Ramos (cell line): ENCODE data around the gene TREM2.
"Not testable (repeated sequence)": the region's sequence is repeated elsewhere in the genome, so short reads cannot be mapped to it uniquely, and the experiment has no call there.

Experiments
- in situ Hi-C: fragments of 300-500 bp; cut with MboI; formaldehyde crosslinking; loops from one replicate; pipeline ENCODE4 v1.14.3; 2022; ENCODE audit warnings: low sequenced_read_pairs; ENCODE audit not compliant: unreplicated experiment

TREM2 gene

DNA sequence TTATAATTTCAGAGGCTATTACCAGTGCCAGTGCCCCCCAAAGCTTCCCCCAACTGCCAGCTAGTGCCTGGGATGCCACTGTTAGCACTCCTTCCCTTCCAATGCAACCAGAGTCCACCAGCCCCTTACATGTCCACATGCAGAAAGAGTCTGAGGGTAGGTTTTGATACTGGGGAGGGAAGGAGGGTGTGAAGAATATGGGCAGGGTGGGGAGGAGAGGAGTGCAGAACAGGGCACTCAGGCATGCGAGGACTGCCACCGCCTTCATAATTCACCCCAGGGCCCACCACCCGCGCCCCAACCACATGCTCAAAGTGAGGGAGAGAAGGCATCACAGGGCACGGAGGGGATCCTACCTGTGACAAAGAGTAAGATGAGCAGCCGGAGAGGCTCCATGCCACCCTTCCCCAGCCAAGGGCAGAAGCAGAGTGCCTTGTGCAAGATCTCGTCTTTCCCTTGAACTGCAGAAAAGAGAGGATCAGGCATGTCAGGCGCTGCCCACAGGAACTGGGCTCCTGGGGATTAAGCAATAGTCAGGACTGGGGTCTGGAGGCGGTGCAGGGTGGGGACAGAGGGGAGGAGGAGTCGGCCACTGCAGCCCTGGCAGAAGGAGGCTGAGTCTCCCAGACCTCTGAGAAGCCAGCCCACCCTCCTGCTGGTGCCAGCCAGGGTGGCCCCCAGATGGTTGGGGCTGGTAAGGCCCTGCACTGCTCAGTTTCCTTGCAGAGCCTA lies at the start of gene TREM2:
Gene TREM2, minus strand, starts transcription at position 430 of the 732 bp plus-strand sequence. Its CDS starts 34 bp downstream, at position 396.
- in situ Hi-C loops, result no loop called here

DNA sequence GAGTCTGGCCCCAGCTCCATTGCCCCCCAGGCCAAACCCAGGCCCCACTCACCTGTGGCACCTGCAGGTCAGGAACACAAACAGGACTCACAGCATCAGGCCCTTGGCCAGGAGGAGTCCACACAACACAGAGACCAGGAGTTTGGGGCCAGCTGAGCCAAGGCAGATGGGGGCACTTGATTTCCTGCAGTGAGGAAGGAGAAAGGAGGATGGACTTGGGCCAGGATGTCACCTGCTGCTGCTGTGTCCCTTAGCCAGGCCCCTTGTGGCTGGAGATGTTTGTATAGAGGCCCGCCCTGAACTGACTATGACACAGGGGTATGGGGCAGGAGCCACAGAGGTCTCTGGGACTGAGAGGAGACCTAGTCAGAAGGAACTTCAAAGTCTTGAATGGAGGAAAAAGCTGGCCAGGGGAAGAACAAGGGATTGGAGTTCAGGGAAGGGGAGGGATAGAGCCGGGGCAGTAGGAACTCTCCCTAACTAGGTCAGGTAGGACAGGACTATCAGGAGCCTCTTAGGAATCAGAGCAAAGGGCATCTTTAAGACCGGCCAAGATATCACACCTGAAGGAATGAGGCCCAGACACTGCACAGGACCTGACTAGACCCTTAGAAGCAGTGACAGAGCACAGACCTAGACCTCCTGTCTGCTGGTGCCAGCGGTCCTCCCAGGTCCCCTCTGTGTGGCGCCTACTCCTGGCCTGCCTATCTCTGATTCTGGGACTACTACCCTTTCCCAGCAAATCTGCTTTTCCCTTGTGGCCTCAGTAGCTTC lies 46.8 kb upstream of the TREM2 start:
- in situ Hi-C loops, result no loop called here

DNA sequence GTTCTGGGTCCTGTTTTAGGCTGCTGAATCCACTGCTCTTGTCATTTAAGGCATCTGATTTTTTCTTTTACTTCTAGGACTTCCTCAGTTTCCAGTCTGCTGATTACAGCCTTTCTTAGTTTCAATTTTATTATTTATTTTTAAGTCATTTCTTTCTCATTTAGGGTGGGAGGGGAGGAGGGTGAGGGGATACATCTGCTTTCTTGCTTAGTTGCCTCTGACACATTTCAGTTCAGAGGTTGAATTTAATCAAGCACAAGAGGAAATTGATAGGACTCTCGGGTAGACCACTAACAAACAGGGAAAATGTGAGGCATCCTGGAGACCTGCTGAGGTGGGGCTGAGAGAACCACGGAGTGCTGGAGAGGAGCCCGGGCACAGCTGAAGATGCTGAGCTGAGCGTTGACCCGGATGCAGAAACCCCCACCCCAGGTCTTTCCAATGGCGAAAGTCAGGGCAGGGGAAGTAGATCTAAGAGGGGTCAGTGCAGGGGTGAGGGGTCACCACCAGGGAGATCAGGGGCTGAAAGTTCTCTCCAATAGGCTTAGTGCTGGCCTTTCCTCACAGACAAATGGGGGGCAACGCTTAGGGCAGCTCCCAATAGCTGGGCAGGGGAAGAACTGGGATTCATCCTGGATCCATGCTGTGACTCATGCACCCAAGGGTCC lies 45.7 kb upstream of the TREM2 start:
- in situ Hi-C loops, result no loop called here

DNA sequence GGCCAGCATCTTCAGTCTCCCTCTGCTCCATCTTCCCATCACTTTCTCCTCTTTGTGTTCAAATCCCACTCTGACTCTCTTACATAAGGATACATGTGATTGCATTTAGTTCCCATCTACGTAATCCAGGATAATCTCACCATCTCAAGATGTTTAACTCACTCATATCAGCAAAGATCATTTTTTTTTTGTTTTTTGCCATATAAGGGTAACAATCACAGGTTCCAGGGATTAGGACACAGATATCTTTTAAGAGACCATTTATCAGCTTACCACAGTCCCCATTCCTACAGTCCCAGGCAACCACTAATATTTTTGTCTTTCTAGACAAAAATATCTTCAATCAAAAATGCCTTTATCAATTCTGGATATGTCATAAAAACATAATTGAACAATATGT lies 41.2 kb upstream of the TREM2 start:
- in situ Hi-C loops, result no loop called here

DNA sequence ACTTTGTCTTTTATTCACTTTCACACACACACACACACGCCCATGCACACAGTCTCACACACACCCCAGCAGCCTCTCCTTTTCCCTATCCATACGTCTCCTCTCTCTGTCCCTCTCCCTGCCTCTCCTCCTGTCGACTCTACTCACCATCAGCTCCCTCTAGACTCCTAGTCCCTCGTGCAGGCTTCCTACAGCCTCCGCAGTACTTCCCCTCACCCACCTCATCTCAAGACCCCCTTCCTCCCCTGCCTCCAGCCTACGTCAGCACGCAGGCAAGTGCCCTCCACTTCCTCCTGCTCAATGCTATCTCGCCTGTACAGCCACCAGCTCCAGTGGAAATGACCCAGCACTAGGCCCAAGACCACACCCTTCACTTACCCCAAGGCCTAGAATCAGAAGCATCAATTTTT lies 38.9 kb upstream of the TREM2 start:
- in situ Hi-C loops, result no loop called here

DNA sequence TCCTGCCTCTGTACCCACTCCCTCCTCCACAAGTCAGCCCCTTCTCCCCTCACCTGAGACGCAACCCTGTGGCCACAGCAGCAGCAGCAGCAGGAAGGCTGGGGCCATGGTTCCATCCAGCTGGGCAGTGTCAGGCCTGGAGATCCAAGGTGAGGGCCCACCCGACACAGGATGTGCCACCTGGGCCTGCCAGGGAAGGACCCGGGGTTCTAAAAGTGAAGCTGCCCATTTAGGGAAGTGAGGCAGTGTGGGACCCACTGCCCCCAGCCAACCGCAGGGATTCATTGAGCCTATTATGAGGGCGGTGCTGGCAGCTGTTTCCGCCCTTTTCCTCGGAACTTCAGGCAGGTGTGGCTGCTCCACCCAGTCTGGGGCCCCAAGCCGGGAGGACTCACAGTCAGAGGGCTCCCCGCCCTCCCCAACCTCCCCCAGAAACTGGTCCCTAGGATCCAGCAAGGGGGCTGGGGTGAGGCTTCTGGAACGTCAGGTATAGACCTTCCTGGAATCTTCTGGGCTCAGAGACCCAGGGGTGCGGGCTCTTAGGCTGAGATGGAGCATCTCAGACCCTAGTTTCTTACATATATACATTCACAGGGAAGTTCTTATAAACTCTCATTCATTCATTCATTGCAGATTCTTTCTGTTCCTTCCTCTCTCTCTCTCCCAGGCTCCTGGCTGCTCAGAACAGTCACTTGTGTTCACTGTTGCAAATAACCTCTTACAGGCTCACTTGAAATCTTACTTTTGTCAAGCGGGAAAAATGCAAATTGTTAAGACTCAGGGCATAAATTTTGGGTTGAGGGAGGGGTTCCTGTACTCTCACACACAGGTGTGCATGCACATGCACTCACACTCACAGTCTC lies 38.2 kb upstream of the TREM2 start, which contains the start of gene TREML2:
Gene TREML2, minus strand, starts transcription at position 249 of the 863 bp plus-strand sequence. Its CDS starts 141 bp downstream, at position 108.
- in situ Hi-C loops, result no loop called here

DNA sequence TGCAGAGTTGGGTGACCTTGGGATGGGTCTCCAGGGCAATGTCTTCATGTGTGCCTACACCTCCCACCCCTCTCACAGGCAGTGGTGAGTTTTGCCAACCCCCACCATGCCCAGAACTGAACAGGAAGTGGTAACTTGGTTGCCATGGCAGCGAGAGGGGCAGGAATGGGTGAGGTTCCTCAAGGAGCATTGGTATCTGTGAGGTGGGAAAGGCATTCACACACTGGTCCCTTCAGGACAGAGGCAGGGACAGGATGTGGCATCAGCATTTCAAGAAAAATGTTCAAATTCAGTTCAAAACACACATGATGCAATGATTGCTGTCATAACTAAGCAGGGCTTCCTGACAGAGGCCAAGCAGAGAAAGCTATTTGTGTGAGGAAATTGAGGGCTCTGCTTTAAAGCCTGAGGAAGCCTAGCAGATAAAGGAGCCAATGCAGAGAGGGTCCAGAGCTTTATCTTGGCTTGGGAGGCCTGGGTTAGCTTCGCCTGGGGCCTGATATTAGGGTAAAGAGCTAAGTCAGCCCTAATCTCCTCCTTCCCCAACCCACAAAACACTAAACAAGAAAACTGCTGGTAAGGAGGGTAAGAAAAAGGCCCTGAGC lies 37.5 kb upstream of the TREM2 start:
- in situ Hi-C loops, result no loop called here

DNA sequence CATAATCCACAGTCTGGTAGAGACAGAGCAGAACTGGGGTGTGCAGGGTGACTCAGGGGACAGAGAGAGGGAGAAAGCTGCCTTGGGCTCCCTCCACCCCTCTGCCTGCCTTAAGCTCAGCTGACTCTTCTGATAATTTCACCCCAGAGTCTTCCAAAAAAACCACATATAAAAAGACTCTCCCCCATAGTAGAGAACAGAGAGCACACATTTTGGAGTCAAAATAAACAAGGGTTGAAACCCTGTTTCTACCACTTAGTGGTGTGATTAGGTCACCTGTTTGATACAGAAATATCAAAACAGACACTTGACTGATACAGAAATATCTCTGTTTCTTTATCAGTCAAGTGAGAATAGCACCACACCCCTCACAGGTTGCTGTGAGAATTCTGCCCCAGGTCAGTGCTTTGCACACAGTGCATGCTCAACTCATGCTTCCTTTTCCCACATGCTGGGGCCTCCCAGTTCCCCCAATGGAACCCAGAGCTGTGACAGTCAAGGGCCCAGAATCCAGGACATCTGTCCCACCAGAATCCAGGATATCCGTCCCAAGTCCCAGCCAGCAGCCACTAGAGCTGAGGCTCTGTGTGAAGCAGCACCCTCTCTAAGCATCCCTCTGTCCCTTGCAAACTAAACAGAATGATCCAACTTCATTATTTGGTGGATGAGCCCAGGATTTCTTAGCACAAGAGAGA lies 36.8 kb upstream of the TREM2 start:
- in situ Hi-C loops, result no loop called here

DNA sequence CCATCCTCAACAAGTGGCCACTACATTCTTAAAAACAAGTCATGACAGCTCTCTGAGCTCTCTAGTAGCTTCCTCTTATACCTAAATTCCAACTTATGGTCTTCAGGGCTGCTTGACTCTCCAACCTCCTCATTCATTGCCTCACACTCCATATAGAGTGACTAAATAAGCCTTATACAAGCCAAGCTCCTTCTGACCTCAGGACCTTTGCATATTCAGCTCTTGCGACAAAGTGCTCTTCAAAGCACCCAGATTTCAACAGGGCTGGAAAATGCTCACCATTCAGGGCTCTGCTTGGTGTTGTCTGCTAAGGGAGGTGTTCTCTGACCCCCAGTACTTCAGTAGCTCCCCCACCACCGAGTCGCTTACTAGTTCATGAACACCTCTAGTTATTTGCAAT lies 34.3 kb upstream of the TREM2 start:
- in situ Hi-C loops, result no loop called here

DNA sequence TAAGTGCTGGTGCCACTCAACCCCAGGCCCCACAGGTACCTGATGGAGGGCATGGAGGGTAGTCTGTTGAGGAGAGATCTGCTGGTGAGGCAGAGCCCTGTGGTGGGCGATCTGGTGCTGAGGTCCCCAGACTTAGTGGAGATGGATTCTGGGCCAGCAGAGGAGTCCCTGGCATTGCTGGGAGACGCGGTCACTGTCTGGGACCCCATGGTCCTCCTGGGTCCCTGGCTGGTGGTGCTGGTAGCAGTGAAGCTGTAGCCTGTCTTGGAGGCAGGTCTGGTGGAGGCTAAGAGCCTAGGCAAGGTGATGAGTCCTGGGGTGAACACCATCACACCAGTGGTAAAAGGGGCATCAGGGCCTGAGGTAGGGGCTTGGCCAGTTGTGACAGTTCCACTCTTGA lies 31.5 kb upstream of the TREM2 start:
- in situ Hi-C loops, result no loop called here

DNA sequence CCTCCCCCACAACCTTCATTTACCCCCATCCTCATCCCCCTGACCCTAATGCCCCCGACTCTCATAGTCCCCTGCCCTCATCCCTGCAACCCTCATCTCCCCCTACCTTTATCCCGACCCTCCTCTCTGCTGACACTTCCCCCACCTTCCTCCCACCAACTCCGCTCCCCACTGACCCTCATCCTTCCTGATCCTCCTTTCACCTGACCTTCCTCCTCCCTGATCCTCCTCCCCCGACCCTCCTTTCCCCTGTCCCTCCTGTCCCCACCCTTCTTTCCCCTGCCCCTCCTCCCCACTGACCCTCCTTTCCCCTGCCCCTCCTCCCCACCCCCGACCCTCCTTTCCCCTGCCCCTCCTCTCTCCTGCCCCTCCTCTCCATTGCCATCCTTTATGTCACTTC lies 31.0 kb upstream of the TREM2 start:
- in situ Hi-C loops, result no loop called here

DNA sequence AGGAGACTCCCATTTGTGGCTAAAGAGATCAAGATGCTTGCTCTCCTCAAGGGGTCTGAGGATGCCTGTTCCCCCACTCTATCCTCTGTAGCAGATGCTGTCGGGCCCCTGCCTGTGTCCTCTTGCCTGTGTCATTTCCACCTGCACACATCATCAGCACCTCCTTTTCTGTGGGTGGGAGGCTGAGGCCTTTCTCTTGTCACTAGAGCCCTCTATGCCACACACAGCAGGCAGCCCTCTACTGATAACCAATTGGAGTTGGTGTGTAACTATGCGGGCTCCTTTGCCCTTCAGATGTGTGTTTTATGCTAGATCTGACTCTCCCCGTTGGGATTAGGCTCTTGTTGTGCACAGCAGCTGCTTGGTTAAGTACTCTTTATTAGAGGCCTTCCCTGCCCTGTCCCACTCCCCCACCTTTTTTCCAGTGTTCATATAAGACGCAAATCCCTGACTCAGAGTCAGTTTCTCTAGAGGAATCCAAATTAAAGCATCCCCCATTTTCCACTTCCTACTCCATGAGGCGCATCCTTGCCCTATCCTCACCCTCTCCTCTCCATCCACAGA lies 30.3 kb upstream of the TREM2 start:
- in situ Hi-C loops, result no loop called here

DNA sequence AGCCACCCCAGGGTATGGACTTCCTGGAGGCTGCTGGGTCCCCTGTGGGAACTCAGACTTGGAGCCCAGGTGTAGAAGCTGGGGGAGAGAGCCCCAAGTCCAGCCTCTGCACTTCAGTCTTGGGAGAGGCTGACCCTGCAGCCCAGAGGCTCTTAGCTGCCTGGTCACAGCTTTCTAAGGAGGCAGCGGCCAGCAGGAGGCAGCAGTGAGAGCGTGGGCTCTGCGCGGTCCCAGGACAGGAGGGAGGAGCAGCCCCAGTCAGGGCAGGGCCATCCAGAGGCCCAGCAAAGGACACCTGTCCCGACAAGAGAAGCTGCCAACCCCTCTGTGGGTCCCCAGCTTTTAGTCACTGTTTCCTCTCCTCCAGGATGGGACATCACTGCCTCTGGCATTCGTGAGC lies 28.7 kb upstream of the TREM2 start:
- in situ Hi-C loops, result no loop called here

DNA sequence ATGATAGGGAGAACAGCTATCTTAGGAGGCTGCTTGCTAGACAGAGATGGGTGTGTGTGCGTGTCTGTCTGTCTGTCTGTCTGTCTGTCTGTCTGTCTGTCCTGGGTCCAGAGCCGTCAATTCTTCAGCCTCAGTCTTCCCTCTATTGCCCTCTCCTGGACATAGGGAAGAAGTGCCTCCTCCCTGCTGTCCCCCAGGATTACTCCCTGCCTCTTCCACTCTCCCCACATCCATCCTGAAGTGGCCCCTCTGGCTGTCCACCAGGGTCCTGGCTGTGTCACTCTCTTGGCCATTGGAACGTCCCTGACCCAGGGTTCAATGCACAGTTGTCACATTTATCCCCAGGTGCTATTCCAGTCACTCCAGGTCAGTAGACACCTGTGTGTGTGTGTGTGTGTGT lies 27.9 kb upstream of the TREM2 start:
- in situ Hi-C loops, result no loop called here

DNA sequence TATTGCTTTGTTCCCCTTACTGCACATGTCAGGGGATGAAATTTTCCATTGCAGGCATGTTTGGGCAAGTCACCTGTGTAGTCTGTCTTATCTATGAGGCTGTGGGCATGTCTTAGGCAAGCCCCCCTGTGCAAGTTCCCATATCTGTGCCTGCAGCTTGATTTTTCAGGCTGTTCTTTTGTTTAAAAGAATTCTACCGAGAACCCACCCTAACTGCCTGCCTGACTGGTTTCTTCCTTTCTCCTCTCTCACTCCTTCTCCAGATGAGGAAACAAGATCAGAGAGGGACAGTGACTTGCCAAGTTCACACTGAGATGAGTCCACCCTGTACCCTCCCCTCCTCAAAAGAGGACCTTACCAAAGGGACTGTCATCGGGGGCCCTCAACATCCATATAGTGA lies 27.1 kb upstream of the TREM2 start:
- in situ Hi-C loops, result no loop called here

DNA sequence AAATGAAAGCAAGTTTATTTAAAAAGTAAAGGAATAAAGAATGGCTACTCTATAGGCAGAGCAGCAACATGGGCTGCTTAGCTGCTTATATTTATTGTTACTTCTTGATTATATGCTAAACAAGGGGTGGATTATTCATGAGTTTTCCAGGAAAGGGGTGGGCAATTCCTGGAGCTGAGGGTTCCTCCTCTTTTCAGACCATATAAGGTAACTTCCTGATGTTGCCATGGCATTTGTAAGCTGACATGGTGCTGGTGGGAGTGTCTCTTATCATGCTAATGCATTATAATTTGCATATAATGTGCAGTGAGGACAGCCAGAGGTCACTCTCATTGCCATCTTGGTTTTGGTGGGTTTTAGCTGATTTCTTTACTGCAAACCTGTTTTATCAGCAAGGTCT lies 26.1 kb upstream of the TREM2 start:
- in situ Hi-C loops, result not testable (repeated sequence)

DNA sequence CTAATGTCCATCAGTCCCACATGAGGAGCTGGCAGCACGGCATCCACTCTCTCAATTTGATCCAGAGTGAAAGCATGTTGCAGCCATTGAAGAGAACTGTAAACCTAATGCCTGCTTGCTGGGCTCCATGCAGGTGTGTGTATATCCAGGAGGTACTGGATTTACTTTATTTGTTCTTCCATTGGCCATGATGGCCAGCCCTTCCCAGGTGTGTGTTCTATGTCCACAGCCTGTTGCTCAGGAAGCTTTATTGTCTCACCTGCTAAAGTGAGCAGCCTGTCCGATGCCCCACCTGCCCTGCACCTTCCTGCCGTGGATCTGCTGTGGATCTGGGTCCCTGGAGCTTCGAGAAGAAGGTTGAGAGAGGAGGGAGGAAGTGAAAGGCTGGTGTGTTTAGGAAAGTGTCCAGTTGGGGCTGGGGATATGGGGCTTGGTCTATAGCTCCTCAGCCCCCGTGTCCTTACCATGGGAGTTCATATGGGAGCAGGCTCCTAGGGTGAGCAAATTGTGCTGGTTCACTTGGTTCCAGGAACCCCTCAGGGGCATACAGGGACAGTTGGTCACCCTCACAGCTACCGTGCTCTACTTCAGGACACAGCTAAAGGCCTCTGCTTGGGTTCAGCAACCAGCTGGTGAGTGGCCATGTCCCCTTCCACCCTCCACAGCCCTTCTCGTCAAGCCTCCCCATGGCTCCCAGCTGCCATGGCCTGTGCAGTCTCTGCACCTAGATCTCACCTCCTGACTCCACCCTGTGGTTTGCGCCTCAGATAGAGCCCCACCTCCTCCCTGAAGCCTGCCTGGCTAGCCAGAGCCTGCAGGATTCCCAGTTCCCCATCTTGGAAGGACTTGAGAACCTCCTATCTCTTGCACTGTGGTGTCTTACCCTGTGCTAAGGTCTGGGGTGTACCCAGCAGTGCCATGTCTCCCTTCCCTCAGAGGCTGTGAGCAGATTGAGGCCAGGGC lies 25.3 kb upstream of the TREM2 start:
- in situ Hi-C loops, result no loop called here

DNA sequence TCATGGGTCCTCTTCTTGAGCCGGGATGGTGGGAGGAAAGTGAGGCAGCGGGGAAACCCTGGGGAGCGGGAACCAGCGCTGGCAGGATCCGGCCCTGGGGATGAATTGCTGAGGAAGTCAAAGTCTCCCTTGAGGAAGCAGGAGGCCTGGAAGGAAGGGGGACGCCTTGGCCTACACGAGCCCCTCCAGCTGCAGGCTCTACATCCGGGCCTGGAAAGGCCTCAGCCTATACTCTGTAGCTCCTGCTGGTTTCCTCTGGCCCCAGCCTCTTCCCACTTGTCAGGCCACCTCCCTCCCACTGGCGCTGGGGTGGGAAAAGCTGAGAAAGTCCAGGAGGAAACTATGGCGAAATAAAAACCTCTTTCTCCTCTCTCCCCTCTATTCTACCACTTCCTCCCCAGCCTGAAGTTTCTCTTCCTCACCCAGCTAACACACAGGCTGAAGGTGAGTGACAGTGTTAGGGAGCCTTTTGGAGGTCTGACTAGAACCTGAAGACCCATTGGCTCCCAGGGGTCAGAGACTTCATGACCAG lies 23.2 kb upstream of the TREM2 start:
- in situ Hi-C loops, result no loop called here
